DND-41 (cell line): ENCODE results near the gene ZNRF1.

Experiments used
- CTCF ChIP-seq: IDR thresholded peaks from 2 replicates; pipeline ENCODE4 v1.5.1; 2012; ENCODE audit warnings: borderline replicate concordance, low read length, moderate library complexity, mild to moderate bottlenecking; ENCODE audit not compliant: poor library complexity, severe bottlenecking; ENCODE audit errors: extremely low read depth
- EZH2 ChIP-seq: IDR thresholded peaks from 3 replicates; pipeline ENCODE4 v1.6.1; 2012; ENCODE audit warnings: borderline replicate concordance, low read depth, mild to moderate bottlenecking, moderate library complexity, low read length, inconsistent platforms; ENCODE audit not compliant: severe bottlenecking

DNA sequence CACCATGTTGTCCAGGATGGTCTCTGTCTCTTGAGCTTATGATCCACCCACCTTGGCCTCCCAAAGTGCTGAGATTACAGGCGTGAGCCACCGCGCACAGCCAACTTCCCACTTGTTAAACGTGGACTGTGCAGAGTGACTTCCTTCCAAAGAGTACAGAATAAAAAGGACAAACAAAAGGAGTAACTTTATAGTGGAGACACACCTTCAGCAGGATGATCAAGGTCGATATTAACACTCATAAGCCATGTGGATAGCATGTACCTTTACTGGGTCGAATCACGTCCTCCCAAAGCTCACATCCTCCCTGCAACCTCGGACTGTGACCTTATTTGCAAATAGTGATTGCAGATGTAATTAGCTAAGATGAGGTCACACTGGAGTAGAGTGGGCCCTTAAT lies 139.4 kb downstream of the ZNRF1 start:
- no peak for TF ChIP-seq CTCF
- no peak for TF ChIP-seq EZH2
